Stimulated activated CD4-positive, alpha-beta T cell treated with anti-CD3 and anti-CD28 coated beads, Interleukin-1b, Interleukin-23, amount 100 ng/mL, for 24 hours (primary cell): Measurements from ENCODE around the gene NCOA6.

ENCODE experiments used
- DNase-seq, 4 experiments: peaks; one replicate each; pipeline ENCODE4 v3.0.0-alpha.2; 2020; ENCODE audit warnings: low read depth in 4 of 4, low spot score in 1 of 4

NCOA6 gene

GRCh38 chr20:34825530-34826362 lies at the start of gene NCOA6:
TSS of gene NCOA6 (minus strand) at chr20:34825651. CDS start at chr20:34782355, 43,296 bp downstream.
- peak; percentile 75 to 88 (median 83) for DNase-seq

- DNase-seq = peak in 3 of 4 experiments; percentile 19 to 54 (median 30)
Observed at GRCh38 chr20:34874094-34874654, 48.7 kb upstream of the NCOA6 start.

GRCh38 chr20:34873583-34874093 lies 48.2 kb upstream of the NCOA6 start:
- no peak for DNase-seq

- DNase-seq = peak; percentile 68 to 90 (median 84)
Observed at GRCh38 chr20:34872622-34873224, 47.3 kb upstream of the NCOA6 start, which contains the start of gene GGT7. TSS of gene GGT7 (minus strand) at chr20:34872856. CDS start at chr20:34872815, 41 bp downstream.

- DNase-seq = no peak
Observed at GRCh38 chr20:34871966-34872621, 46.6 kb upstream of the NCOA6 start.

- no peak for DNase-seq
Observed at GRCh38 chr20:34871320-34871926, 46.0 kb upstream of the NCOA6 start.

- no peak for DNase-seq
Observed at GRCh38 chr20:34864216-34864615, 38.8 kb upstream of the NCOA6 start.

GRCh38 chr20:34863421-34863965 lies 38.0 kb upstream of the NCOA6 start:
- no peak for DNase-seq

GRCh38 chr20:34862724-34863123 lies 37.3 kb upstream of the NCOA6 start:
- no peak for DNase-seq

GRCh38 chr20:34861386-34862084 lies 36.1 kb upstream of the NCOA6 start:
- DNase-seq = no peak

- no peak for DNase-seq
Observed at GRCh38 chr20:34859826-34860545, 34.5 kb upstream of the NCOA6 start.

GRCh38 chr20:34859367-34859766 lies 33.9 kb upstream of the NCOA6 start:
- no peak for DNase-seq

- DNase-seq = no peak
Observed at GRCh38 chr20:34852298-34852697, 26.8 kb upstream of the NCOA6 start.

- DNase-seq = no peak
Observed at GRCh38 chr20:34850969-34851368, 25.5 kb upstream of the NCOA6 start.

GRCh38 chr20:34849778-34850177 lies 24.3 kb upstream of the NCOA6 start:
- DNase-seq = no peak

GRCh38 chr20:34848597-34848996 lies 23.1 kb upstream of the NCOA6 start:
- DNase-seq = no peak

GRCh38 chr20:34843421-34843820 lies 18.0 kb upstream of the NCOA6 start:
- no peak for DNase-seq

GRCh38 chr20:34842143-34842542 lies 16.7 kb upstream of the NCOA6 start:
- DNase-seq = no peak

- DNase-seq = no peak
Observed at GRCh38 chr20:34834459-34834893, 9.0 kb upstream of the NCOA6 start.
